GM03348 (cell line): ENCODE measurements around the gene CCDC170.
"Not testable (repeated sequence)": the region's sequence is repeated elsewhere in the genome, so short reads cannot be mapped to it uniquely, and the experiment has no call there.

Source experiments
- DNase-seq: peaks from one replicate; pipeline ENCODE4 v3.0.0; 2012; ENCODE audit warnings: low spot score

The CCDC170 gene

GRCh38 chr6:151493804-151494234 lies at the start of gene CCDC170:
Gene CCDC170 (plus strand): TSS chr6:151494017. CDS start chr6:151494129, 112 bp downstream.
- DNase-seq: peak; percentile 64

GRCh38 chr6:151445482-151445881 lies 48.3 kb upstream of the CCDC170 start:
- DNase-seq: peak; percentile 16

- DNase-seq: no peak
Measured at GRCh38 chr6:151447237-151447636, 46.6 kb upstream of the CCDC170 start.

GRCh38 chr6:151448623-151449022 lies 45.2 kb upstream of the CCDC170 start:
- no peak for DNase-seq

GRCh38 chr6:151450928-151451327 lies 42.9 kb upstream of the CCDC170 start:
- DNase-seq: not testable (repeated sequence)

- no peak for DNase-seq
Measured at GRCh38 chr6:151451417-151451949, 42.3 kb upstream of the CCDC170 start.

DNA sequence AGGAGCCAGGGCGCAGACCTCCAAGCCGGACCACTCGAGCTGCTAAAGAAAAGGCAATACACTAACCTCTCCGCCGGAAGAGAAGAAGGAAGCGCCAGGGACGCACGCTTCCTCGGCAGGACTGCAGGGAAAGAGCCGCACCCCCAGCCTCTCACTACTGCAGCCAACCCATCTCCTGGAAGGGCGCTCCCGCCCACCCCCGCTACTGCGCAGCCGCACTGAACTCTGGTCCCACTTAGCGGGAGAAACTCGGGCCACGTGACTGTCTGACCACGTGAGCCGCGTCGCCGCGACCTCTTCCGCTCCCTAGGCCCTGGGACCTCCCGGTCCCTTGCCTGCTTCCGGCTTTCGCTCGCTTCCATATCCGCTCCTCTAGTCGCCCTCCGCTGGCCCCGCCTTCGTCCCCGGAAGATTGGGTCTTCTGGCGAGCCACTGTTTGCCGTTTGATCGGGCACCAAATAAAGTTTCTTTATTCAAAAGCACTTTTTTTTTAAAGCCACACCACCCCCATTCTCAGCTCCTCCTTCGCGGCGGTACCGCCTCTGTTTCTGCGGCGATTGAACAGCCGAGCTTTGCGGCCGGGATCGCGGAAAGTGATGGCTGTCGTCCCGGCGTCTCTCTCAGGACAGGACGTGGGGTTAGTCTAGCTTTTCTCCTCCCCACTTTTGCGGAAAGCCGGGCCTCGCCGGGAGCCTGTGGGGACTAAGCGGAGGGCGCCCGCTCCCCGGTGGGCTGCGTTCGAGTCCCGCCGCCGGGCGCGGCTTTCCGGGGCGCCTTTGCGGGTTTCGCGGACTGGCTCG lies 41.7 kb upstream of the CCDC170 start, which contains the start of gene RMND1:
Gene RMND1, minus strand, starts transcription at position 177 of the 800 bp plus-strand sequence. CDS start 6,315 bp downstream, outside the sequence.
- DNase-seq: peak; percentile 99

GRCh38 chr6:151452750-151453427 lies 40.9 kb upstream of the CCDC170 start:
- DNase-seq: peak; percentile 65

GRCh38 chr6:151455751-151456398 lies 37.9 kb upstream of the CCDC170 start:
- DNase-seq: not testable (repeated sequence)

DNA sequence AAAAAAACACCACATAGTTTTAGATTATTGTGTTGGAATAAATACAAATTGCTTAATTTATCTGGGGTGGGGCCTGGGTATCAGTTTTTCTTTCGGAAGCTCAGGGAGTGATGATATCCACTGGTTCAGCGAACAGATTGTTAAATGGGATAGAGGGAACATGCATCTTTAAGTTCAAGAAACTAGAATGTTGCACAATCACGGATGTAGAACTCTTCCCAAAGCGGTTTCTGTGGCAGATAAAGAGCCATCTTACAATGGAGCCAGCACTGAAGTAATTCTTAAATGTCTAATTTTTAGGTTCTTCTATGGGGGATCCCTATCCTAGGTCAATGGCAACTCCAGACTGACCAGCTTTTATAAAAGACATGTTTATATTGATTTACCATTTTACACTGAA lies 32.1 kb upstream of the CCDC170 start:
- no peak for DNase-seq

- DNase-seq: no peak
Measured at GRCh38 chr6:151464702-151465101, 29.1 kb upstream of the CCDC170 start.

DNA sequence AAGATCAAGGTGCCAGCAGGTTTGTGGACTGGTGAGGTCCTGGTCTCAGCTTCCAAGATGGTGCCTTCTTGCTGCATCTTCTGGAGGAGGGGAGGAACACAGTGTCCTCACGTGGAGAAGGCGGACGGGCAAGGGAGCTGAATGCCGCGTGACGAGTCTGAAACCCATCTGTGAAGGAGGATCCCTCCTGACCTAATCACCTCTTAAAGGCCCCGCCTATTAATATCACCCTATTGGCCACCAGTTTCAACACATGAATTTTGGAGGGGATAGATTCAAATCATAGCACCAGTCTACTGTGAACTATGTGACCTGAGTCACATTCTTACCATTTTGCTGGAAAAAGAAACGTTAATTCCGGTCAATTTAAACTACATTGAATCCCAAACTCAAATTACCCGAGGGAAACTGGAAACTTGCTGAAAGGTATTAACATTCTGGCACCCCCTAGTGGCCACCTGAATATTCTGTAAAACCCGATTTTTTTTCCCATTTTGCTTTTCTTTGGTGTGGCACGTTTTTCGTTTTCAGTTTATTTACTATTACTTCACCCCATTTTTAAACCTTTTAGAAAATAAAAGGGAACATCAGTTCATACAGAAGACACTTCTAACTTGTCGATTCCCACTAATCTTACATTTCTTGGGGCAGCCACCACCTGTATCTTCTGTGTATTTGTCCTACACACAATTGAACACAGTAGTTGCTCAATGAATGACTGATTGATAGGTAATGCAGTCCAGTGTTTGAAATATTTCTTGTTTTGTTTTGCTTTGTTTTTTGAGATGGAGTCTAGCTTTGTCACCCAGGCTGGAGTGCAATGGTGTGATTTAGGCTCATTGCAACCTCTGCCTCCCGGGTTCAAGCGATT lies 17.9 kb upstream of the CCDC170 start:
- DNase-seq: peak; percentile 64

DNA sequence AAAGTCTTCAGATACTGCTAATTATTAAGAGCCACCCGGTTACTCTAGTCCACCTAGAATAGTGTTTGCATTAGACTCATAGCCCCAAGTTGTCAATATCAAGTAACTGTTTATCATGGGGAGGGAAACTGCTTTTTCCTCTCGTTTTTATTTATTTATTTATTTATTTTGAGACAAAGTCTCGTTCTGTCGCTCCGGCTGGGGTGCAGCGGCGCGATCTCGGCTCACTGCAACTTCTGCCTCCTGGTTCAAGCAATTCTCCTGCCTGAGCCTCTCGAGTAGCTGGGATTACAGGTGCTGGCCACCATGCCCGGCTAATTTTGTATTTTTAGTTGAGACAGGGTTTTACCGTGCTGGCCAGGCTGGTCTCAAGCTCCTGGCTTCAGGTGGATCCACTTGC lies 16.1 kb upstream of the CCDC170 start:
- DNase-seq: no peak

- no peak for DNase-seq
Measured at GRCh38 chr6:151478670-151479069, 15.1 kb upstream of the CCDC170 start.

DNA sequence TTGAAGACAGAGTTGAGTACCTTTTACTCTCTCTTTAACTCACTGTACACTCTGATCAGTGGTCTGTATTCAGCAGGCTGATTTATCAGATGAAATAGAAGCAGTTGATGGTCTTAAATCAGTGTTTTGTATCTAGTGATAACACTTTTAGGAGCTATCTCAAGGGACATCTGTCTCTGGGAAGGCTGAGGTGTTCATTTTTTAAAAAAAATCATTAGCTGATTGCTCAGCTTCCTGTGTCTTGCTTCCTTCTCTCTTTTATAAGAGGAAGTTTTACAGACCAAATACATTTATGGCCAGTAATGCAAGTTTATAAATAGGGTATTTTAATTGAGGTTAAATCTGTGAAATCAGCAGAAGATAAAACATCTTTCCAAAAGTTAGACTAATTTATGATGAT lies 12.0 kb upstream of the CCDC170 start:
- DNase-seq: peak; percentile 10

- DNase-seq: peak; percentile 40
Measured at GRCh38 chr6:151482290-151482689, 11.5 kb upstream of the CCDC170 start.

DNA sequence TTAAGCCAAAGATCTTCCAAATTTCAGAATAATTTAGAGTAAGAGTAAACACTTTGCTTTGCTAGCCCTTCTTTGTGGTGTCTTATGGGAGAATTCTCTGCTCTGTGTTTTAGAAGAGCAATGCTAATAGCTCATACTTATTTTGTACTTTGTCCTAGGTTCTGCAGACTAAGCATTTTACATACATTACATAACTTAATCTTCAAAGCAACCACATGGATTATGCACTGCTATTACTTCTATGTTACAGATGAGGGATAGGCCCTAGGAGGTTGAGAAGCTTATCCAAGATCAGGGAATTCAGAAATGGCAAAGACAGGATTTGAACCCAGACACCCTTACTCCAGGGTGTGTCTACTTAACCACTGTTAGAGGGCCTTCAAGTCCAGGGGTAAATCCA lies 9.8 kb upstream of the CCDC170 start:
- no peak for DNase-seq

DNA sequence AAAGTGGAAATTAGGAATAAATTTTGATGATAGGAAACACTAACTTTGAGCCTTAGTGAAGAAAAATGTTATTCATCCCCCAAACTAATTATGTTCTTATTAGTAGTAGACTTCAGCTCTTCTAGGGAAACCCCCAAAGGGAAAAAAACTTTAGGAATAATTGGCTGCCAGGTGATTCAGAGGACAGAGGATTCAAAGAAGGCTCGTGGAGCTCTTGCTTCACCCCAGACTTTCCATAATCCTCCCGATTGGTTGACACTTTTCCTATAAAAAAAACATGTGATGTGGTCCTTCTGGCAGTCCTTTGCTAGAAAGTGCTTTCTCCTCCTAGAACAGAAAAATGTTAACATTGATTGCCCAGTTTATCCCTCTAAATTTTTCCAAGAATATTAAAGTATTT lies 5.6 kb upstream of the CCDC170 start:
- no peak for DNase-seq

DNA sequence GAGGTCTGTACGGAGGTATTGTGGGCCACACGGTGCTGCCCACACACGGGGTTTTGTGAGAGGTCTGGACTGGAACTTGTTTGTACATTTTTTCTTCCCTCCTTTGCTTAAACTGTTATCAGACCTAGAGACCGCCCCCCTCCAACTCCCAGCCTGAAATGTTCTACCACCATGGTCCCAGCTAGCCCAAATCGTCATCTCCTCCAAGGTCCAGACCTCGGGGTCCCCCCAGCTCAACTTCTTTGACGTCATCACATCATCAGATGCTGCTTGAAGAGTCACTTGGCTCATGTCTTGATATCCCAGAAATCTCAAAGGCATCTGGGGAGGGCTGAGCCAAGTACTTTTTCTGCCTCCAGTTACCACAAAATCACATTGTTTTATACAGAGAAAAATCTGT lies 2.8 kb upstream of the CCDC170 start:
- DNase-seq: no peak

GRCh38 chr6:151493161-151493803 lies 535 bp upstream of the CCDC170 start:
- DNase-seq: no peak
